Ovary (tissue), 9 donors: ENCODE results near the gene MCM5. TPM values are rescaled to one million over a fixed set of nuclear protein-coding genes. Genes with fewer than 3 reads are reported as not detected.

Experiments
- DNase-seq, 5 donors: peaks; one replicate each; pipeline ENCODE4 v3.0.0-alpha.2; 2019 to 2020
- H3K27ac ChIP-seq, 2 donors: fragments of 200-600 bp; one replicate each; pipeline versions ENCODE4 v1.5.1 to v1.8.0; 2019 to 2022
- H3K27me3 ChIP-seq: fragments of 200-600 bp; one replicate; pipeline ENCODE4 v1.8.0; 2022
- H3K36me3 ChIP-seq: fragments of 200-600 bp; sonication (generic); one replicate; pipeline ENCODE4 v1.5.1; 2019
- H3K4me1 ChIP-seq: one replicate; pipeline ENCODE4 v1.8.1; 2013; ENCODE audit warnings: mild to moderate bottlenecking, moderate library complexity; ENCODE audit not compliant: insufficient read depth
- H3K4me3 ChIP-seq: fragments of 200-600 bp; sonication (generic); one replicate; pipeline ENCODE4 v1.5.1; 2017
- H3K9me3 ChIP-seq, 2 donors: fragments of 200-600 bp in 1 of 2; sonication (generic) in 1 of 2; one replicate each; pipeline versions ENCODE4 v1.5.1 to v1.8.1; 2013 to 2019; ENCODE audit warnings: mild to moderate bottlenecking in 1 of 2, moderate library complexity in 1 of 2
- CTCF ChIP-seq, 3 donors: fragments of 450-650 bp in 2 of 3; fragments of 200-600 bp in 1 of 3; IDR thresholded peaks; one replicate each; pipeline versions ENCODE4 v1.5.1 to v1.8.0; 2016 to 2022; ENCODE audit warnings: antibody characterized with exemption in 3 of 3, mild to moderate bottlenecking in 1 of 3
- EP300 ChIP-seq: sonication (generic); formaldehyde crosslinking; IDR thresholded peaks from one replicate; pipeline ENCODE4 v1.6.1; 2017; ENCODE audit warnings: antibody characterized with exemption
- POLR2A ChIP-seq: fragments of 450-650 bp; IDR thresholded peaks from one replicate; pipeline ENCODE4 v1.6.1; 2017; ENCODE audit warnings: antibody characterized with exemption, mild to moderate bottlenecking, moderate library complexity
- WGBS, 3 donors: extraction: QIAGEN DNeasy Blood & Tissue Kit in 1 of 3; methylation state at CpG; one replicate each; pipeline versions ENCODE4 v1.1.5 to v1.1.7; 2013 to 2017; 5-methylcytosine and 5-hydroxymethylcytosine counted together
- intact Hi-C, 4 donors: fragments of 100-400 bp; cut with DNase I; formaldehyde crosslinking; loops; one replicate each; pipeline versions ENCODE4 v1.11.0 to v1.15.1; 2022 to 2023
- polyA plus RNA-seq, 2 donors: library from polyadenylated mRNA; stranded (reverse); fragments of 200-250 nt in 1 of 2; fragments of 350-450 nt in 1 of 2; fragmentation: Illumina TruSeq in 1 of 2; extraction: RNeasy Lipid Tissue Mini Kit (QIAGEN cat#74804) in 1 of 2; gene quantifications; one replicate each; pipeline ENCODE4 v1.2.3, GENCODE V29; 2013 to 2014
- total RNA-seq, 7 donors: library from RNA; depleted of rRNA in 2 of 7; stranded (reverse); fragments of >200 nt in 2 of 7; fragmentation: NEBNext Ultra II Directional in 3 of 7; extraction: Animal tissue kit (Norgen Biotek cat#: 25700) in 3 of 7; gene quantifications; one replicate each; pipeline versions ENCODE4 v1.1.0 to v1.2.4, GENCODE V29; 2016 to 2023
- donor health status: DM: no; HTN: no; CAD: no; lungs with moderate emphysema.
- donor health status: DM: no; HTN: no; CAD: no.
- donor health status: Bipolar disorder and iron deficiency.
- donor health status: DM: yes; HTN: yes; CAD: no.
- donor health status: DM: no; HTN: no; CAD: no.
- donor health status: DM: yes; HTN: yes; CAD: no.

Gene MCM5
- total and polyA plus RNA-seq, 9 donors = 6.6 to 42.5 (median 39.1) TPM

- no peak for DNase-seq
- H3K4me3 ChIP-seq = no peak overlapping the region
- no peaks in the 10 kb centered on the region for H3K9me3 ChIP-seq
- TF ChIP-seq POLR2A (no peak), EP300 (no peak), CTCF (IDR thresholded peaks at IDR 0.05) (no peak)
- H3K27ac ChIP-seq = no peak overlapping the region
- no peaks in the 10 kb centered on the region for H3K27me3 ChIP-seq
- 84 to 89% (median 85%) methylated on average over 6 of the region's 6 CpGs for WGBS, 3 donors
- peaks cover 14% of the 10 kb centered on the region for H3K4me1 ChIP-seq
- no peaks in the 10 kb centered on the region for H3K36me3 ChIP-seq
- intact Hi-C loops = no loop called here
These were observed 1.9 kb downstream of the MCM5 start for GRCh38 chr22:35401863-35402262.

- Histone ChIP-seq H3K36me3 (no peaks in the 10 kb centered on the region), H3K9me3 (no peaks in the 10 kb centered on the region), H3K4me1 (peaks cover 7% of the 10 kb centered on the region), H3K27ac (no peak overlapping the region), H3K4me3 (no peak overlapping the region), H3K27me3 (no peaks in the 10 kb centered on the region)
- no peak for TF ChIP-seq EP300
- no peak for TF ChIP-seq CTCF (IDR thresholded peaks at IDR 0.05)
- no peak for TF ChIP-seq POLR2A
- DNase-seq = no peak
- intact Hi-C loops = no loop called here
- WGBS, 3 donors = 57 to 79% (median 57%) methylated on average over 7 of the region's 7 CpGs
These were observed 3.4 kb downstream of the MCM5 start for GRCh38 chr22:35403356-35403755.

- no peak for DNase-seq
- peaks cover 5% of the 10 kb centered on the region for H3K4me1 ChIP-seq
- H3K27ac ChIP-seq = no peak overlapping the region
- TF ChIP-seq POLR2A (no peak), EP300 (no peak), CTCF (IDR thresholded peaks at IDR 0.05) (no peak)
- no peaks in the 10 kb centered on the region for H3K36me3 ChIP-seq
- no peak overlapping the region for H3K4me3 ChIP-seq
- no peaks in the 10 kb centered on the region for H3K9me3 ChIP-seq
- 86 to 88% (median 87%) methylated on average over 5 of the region's 5 CpGs for WGBS, 3 donors
- intact Hi-C loops = no loop called here
- H3K27me3 ChIP-seq = no peaks in the 10 kb centered on the region
These were observed 4.2 kb downstream of the MCM5 start for GRCh38 chr22:35404176-35404575.

- WGBS, 3 donors = 90 to 93% (median 93%) methylated on average over 13 of the region's 13 CpGs
- H3K4me3 ChIP-seq = no peak overlapping the region
- DNase-seq = no peak
- H3K9me3 ChIP-seq = no peaks in the 10 kb centered on the region
- no peaks in the 10 kb centered on the region for H3K27me3 ChIP-seq
- TF ChIP-seq POLR2A = no peak
- TF ChIP-seq EP300 = no peak
- TF ChIP-seq CTCF (IDR thresholded peaks at IDR 0.05) = no peak
- intact Hi-C loops = loop anchor here in 1 of 4 donors (5.0 kb wide), 1 partner anchor 51 kb away; no protein-coding TSS in a partner anchor
- H3K4me1 ChIP-seq = peaks cover under 1% of the 10 kb centered on the region
- no peaks in the 10 kb centered on the region for H3K36me3 ChIP-seq
- no peak overlapping the region for H3K27ac ChIP-seq
These were observed 6.5 kb downstream of the MCM5 start for GRCh38 chr22:35406443-35406842.
